Heart right ventricle (tissue), 16 donors: ENCODE results near the gene HTR2C. TPM values are rescaled to one million over a fixed set of nuclear protein-coding genes. Genes with fewer than 3 reads are reported as not detected.
"Not testable (repeated sequence)": the region's sequence is repeated elsewhere in the genome, so short reads cannot be mapped to it uniquely, and the experiment has no call there.

ENCODE experiments used
- ATAC-seq, 8 donors: fragments of 200-7000 bp; cut with Tn5 transposase; one replicate each; pipeline ENCODE4 v1.9.1; 2020; ENCODE audit warnings: mild to moderate bottlenecking in 8 of 8, moderate library complexity in 8 of 8, moderate number of reproducible peaks in 1 of 8
- DNase-seq, 2 donors: peaks; one replicate each; pipeline ENCODE4 v3.0.0-alpha.2; 2020
- H3K27ac ChIP-seq, 10 donors: fragments of 200-600 bp; sonication (generic) in 2 of 10; one replicate each; pipeline versions ENCODE4 v1.5.0 to v1.8.0; 2020 to 2022; ENCODE audit warnings: mild to moderate bottlenecking in 3 of 10
- H3K27me3 ChIP-seq, 7 donors: fragments of 200-600 bp; one replicate each; pipeline ENCODE4 v1.8.0; 2021 to 2022; ENCODE audit warnings: mild to moderate bottlenecking in 2 of 7
- H3K36me3 ChIP-seq, 9 donors: fragments of 200-600 bp; sonication (generic) in 1 of 9; one replicate each; pipeline versions ENCODE4 v1.5.0 to v1.8.0; 2020 to 2022; ENCODE audit warnings: mild to moderate bottlenecking in 2 of 9
- H3K4me1 ChIP-seq, 9 donors: fragments of 200-600 bp; sonication (generic) in 1 of 9; one replicate each; pipeline versions ENCODE4 v1.5.0 to v1.8.0; 2020 to 2022; ENCODE audit warnings: mild to moderate bottlenecking in 4 of 9
- H3K4me3 ChIP-seq, 10 donors: fragments of 200-600 bp; sonication (generic) in 2 of 10; one replicate each; pipeline versions ENCODE4 v1.5.0 to v1.8.0; 2020 to 2022; ENCODE audit warnings: mild to moderate bottlenecking in 7 of 10, moderate library complexity in 2 of 10
- H3K9me3 ChIP-seq, 11 donors: fragments of 200-600 bp in 10 of 11; sonication (generic) in 2 of 11; one replicate each; pipeline versions ENCODE4 v1.5.0 to v1.8.0; 2013 to 2022; ENCODE audit warnings: mild to moderate bottlenecking in 2 of 11, control low read depth in 1 of 11, moderate library complexity in 1 of 11
- WGBS, 2 donors: extraction: QIAGEN DNeasy Blood & Tissue Kit; methylation state at CpG; one replicate each; pipeline ENCODE4 v1.1.7; 2013; ENCODE audit warnings: inconsistent platforms in 1 of 2; 5-methylcytosine and 5-hydroxymethylcytosine counted together
- intact Hi-C, 10 donors: fragments of 100-400 bp; cut with DNase I; formaldehyde crosslinking; loops; one replicate each; pipeline versions ENCODE4 v1.11.1 to v1.14.2; 2022
- polyA plus RNA-seq, 2 donors: library from polyadenylated mRNA; stranded (reverse); fragments of 200-250 nt; gene quantifications; one replicate each; pipeline ENCODE4 v1.2.3, GENCODE V29; 2013
- total RNA-seq, 10 donors: library from RNA; stranded (reverse); fragmentation: NEBNext Ultra II Directional in 3 of 10; extraction: Animal tissue kit (Norgen Biotek cat#: 25700) in 3 of 10; gene quantifications; one replicate each; pipeline versions ENCODE4 v1.2.1 to v1.2.4, GENCODE V29; 2021 to 2023
- TF ChIP-seq, protein P1 (sequence below), 9 donors: fragments of 200-600 bp; sonication (generic) in 2 of 9; IDR thresholded peaks; one replicate each; pipeline versions ENCODE4 v1.5.0 to v1.8.0; 2021 to 2022; ENCODE audit warnings: antibody characterized with exemption in 9 of 9, mild to moderate bottlenecking in 5 of 9, moderate library complexity in 1 of 9
- donor health status: Arrhythmogenic right ventricular cardiomyopathy.
- donor health status: ischemic (EF 13 %, LVEDD 7.1; RV severe dilation, severe dysfunction).
- donor health status: healthy with polysubstance abuse.
- donor health status: DM: no; HTN: yes; CAD: no.
- donor health status: DM: no; HTN: no; CAD: no.
- donor health status: ischemic (EF 25% LVEDD 6.9; RV normal size, moderate dysfunction).
- donor health status: ischemic (EF 25% LVEDD 5.7; RV mildly dilated, moderate dysfunction).
- donor health status: healthy.
- donor health status: DM: yes; HTN: yes; CAD: no.
- donor health status: Ischemic cardiomyopathy.
- donor health status: ischemic (EF 35%, LVEDD 5.7; RV mildly dilated, moderate dysfunction).
- donor health status: nonischemic (EF 11% LVEDD 7.7; RV severe dilation, severe dysfunction).
- donor health status: DM: yes; HTN: yes; CAD: no.
- donor health status: PGD.
- donor health status: ischemic (EF 29% LVEDD 5.4; RV normal size, mild dysfunction).
- donor health status: nonischemic (EF 23%, LVEDD 6.1; RV moderate dilation, normal function).

The HTR2C gene
- total and polyA plus RNA-seq, 12 donors = not detected

DNA sequence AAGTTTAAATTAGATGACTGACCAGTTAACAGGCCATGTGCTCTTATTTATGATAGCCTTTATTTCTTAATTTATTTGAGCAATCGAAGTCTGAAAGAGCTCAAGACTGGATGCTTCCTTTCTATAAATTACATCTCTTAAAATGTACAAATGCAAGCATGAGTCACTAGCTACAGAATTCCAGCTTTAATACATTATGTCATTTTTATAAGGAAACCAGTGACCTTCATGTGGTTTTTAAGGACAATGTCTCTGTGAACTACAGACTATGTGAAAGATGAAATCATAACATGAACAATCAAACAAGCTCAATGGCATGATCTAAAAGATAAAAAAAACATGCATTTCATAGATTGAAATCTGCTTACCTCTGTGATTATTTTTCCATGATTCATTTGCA, 15.4 kb downstream of the HTR2C start:
- TF ChIP-seq, protein P1, sequence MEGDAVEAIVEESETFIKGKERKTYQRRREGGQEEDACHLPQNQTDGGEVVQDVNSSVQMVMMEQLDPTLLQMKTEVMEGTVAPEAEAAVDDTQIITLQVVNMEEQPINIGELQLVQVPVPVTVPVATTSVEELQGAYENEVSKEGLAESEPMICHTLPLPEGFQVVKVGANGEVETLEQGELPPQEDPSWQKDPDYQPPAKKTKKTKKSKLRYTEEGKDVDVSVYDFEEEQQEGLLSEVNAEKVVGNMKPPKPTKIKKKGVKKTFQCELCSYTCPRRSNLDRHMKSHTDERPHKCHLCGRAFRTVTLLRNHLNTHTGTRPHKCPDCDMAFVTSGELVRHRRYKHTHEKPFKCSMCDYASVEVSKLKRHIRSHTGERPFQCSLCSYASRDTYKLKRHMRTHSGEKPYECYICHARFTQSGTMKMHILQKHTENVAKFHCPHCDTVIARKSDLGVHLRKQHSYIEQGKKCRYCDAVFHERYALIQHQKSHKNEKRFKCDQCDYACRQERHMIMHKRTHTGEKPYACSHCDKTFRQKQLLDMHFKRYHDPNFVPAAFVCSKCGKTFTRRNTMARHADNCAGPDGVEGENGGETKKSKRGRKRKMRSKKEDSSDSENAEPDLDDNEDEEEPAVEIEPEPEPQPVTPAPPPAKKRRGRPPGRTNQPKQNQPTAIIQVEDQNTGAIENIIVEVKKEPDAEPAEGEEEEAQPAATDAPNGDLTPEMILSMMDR (IDR thresholded peaks at IDR 0.05) = no peak
- whole genome bisulfite sequencing, 2 donors = 60 to 83% methylated on average over 1 of the region's 1 CpG
- intact Hi-C loops = no loop called here
- Histone ChIP-seq H3K36me3 (no peaks in the 10 kb centered on the region), H3K9me3 (no peaks in the 10 kb centered on the region), H3K27ac (no peak overlapping the region), H3K4me3 (no peak overlapping the region), H3K27me3 (peaks cover 0 to 54% (median 0%) of the 10 kb centered on the region in 7 donors), H3K4me1 (no peaks in the 10 kb centered on the region)
- DNase-seq = no peak
- ATAC-seq = no peak

DNA sequence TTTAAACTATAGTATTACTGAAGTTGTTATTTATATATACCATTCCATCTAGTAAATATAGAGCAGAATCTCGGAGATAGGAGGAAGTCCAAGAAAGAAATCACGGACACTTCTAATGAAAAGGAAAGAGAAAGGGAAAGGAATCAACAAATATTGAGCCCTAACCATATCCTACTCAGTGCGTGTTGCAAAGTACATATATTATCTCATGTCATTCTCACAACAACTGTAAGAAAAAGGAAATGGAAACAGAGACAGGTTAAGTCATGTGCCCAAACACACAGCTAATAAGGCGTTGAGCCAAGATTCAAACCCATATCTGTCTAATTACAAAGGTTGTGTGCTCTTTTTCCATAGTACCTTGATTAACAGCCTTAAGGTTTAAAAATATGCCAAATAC, 16.0 kb downstream of the HTR2C start:
- Histone ChIP-seq H3K27me3 (peaks cover 0 to 48% (median 0%) of the 10 kb centered on the region in 7 donors), H3K4me1 (no peaks in the 10 kb centered on the region), H3K4me3 (no peak overlapping the region), H3K36me3 (no peaks in the 10 kb centered on the region), H3K27ac (no peak overlapping the region), H3K9me3 (no peaks in the 10 kb centered on the region)
- intact Hi-C loops = no loop called here
- DNase-seq = no peak
- TF ChIP-seq, protein P1 (IDR thresholded peaks at IDR 0.05) = no peak
- no peak for ATAC-seq
- WGBS, 2 donors = 63 to 64% methylated on average over 4 of the region's 4 CpGs

DNA sequence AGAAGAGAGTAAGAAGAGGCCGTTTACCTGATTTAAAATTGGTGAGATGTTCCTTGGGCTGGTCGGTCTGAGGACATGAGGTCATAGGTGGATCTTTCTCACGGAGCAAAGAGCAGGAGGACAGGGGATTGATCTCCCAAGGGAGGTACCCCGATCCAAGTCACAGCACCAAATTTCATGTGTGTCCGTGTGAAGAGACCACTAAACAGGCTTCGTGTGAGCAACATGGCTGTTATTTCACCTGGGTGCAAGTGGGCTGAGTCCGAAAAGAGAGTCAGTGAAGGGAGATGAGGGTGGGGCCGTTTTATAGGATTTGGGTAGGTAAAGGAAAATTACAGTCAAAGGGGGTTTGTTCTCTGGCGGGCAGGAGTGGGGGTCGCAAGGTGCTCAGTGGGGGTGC, 22.7 kb downstream of the HTR2C start:
- peaks cover 0 to 23% (median 0%) of the 10 kb centered on the region in 7 donors for H3K27me3 ChIP-seq
- ATAC-seq, H3K9me3 ChIP-seq, H3K4me1 ChIP-seq, H3K27ac ChIP-seq, intact Hi-C loops, H3K4me3 ChIP-seq, H3K36me3 ChIP-seq, DNase-seq: not testable (repeated sequence)
- 81 to 95% methylated on average over 6 to 7 of the region's 10 CpGs for WGBS, 2 donors

DNA sequence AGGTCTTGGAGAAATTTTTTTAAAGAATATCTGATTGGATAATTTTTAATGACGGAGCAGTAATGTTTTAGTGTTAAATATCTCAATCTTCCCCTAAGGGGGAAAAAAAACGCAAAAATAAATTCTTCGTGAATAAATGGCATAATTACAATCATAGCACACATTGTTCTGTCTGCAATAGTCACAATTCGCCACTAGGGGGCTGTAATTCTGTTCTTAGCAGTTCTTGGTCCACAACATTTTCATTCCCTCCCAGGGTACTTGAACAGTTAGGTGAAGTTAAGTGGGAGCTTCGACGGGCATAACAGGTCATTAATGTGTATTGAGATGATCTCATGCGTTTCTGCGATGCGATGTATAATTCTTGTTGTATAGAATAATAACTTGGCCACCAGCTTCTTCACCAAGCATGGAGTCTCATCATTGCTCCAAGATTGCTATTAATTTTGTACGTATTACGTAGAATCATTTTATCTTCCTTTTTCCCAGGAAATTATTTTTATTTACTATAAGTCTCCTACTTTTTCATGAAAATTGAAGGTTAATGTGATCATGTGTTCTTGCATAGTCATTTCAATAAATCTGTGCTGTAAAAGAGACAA, 27.2 kb downstream of the HTR2C start:
- Histone ChIP-seq H3K4me1 (no peaks in the 10 kb centered on the region), H3K4me3 (no peak overlapping the region), H3K36me3 (no peaks in the 10 kb centered on the region), H3K27me3 (peaks cover 0 to 23% (median 0%) of the 10 kb centered on the region in 7 donors), H3K27ac (no peak overlapping the region), H3K9me3 (no peaks in the 10 kb centered on the region)
- 52 to 57% methylated on average over 11 of the region's 11 CpGs for WGBS, 2 donors
- intact Hi-C loops = loop anchor here in 3 of 10 donors (5.0 to 10.0 kb wide), 3 partner anchors 346 to 536 kb away; no protein-coding TSS in a partner anchor
- TF ChIP-seq, protein P1 (IDR thresholded peaks at IDR 0.05) = peak; percentile 40 to 81 (median 67)
- ATAC-seq (no peak), DNase-seq (peak in 1 of 2 donors; percentile 3)

DNA sequence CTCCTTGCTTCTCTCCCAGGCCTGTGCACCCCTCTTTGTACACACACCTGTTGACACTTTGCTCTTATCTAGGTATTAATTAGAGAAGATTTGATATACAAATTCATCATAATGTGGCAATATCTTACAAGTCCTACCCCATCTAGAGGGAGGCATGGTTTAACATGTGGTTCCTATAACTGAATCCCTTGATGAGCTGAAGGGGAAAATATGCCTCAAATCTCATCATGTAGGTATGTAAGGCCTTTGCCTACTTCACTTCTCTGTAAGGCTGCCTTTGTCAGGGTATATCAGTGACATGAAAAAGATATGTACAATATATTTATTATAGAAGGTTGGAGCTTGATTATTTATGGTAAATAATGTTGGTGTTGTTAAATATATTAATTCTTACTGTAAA, 31.9 kb downstream of the HTR2C start:
- H3K4me3 ChIP-seq = no peak overlapping the region
- no peaks in the 10 kb centered on the region for H3K4me1 ChIP-seq
- no peak overlapping the region for H3K27ac ChIP-seq
- intact Hi-C loops = loop anchor here in 1 of 10 donors (10.0 kb wide), 1 partner anchor 529 kb away; no protein-coding TSS in a partner anchor
- H3K36me3 ChIP-seq = no peaks in the 10 kb centered on the region
- peaks cover 0 to 1% (median 0%) of the 10 kb centered on the region in 7 donors for H3K27me3 ChIP-seq
- DNase-seq (no peak), ATAC-seq (no peak)
- no peaks in the 10 kb centered on the region for H3K9me3 ChIP-seq
- TF ChIP-seq, protein P1 (IDR thresholded peaks at IDR 0.05) = no peak
